WTC11 (cell line): ENCODE measurements around the gene NPB. TPM values are rescaled to one million over a fixed set of nuclear protein-coding genes. Genes with fewer than 3 reads are reported as not detected.

Experiments
- ATAC-seq: fragments of 200-7000 bp; cut with Tn5 transposase; 2 replicates; pipeline ENCODE4 v1.10.0; 2021; ENCODE audit warnings: mild to moderate bottlenecking, moderate library complexity
- CTCF ChIA-PET: fragments of 300-600 bp; sonication (Branson Sonifier 250); formaldehyde crosslinking; loops from one replicate; lab custom pipeline; 2021; ENCODE audit warnings: antibody characterized with exemption; lab: Charles Lee
- POLR2A ChIA-PET: fragments of 350-600 bp; sonication (Branson Sonifier 250); formaldehyde crosslinking; loops from one replicate; lab custom pipeline; 2021; ENCODE audit warnings: antibody characterized with exemption; lab: Charles Lee
- DNase-seq: peaks from one replicate; pipeline ENCODE4 v3.0.0; 2021; ENCODE audit warnings: low spot score
- H3K27ac Mint-ChIP-seq: 2 replicates; pipeline ENCODE4 v1.8.0; 2021; ENCODE audit warnings: mixed read lengths
- H3K27me3 Mint-ChIP-seq: 2 replicates; pipeline ENCODE4 v1.8.0; 2021; ENCODE audit warnings: low read depth, mild to moderate bottlenecking, moderate library complexity, mixed read lengths
- H3K36me3 Mint-ChIP-seq: 2 replicates; pipeline ENCODE4 v1.8.0; 2021; ENCODE audit warnings: mixed read lengths
- H3K4me1 Mint-ChIP-seq: 2 replicates; pipeline ENCODE4 v1.8.0; 2022; ENCODE audit warnings: mixed read lengths
- H3K4me3 Mint-ChIP-seq: 2 replicates; pipeline ENCODE4 v1.8.0; 2021; ENCODE audit warnings: mild to moderate bottlenecking, moderate library complexity, mixed read lengths
- H3K9me3 Mint-ChIP-seq: 2 replicates; pipeline ENCODE4 v1.8.0; 2021; ENCODE audit warnings: mixed read lengths
- CBFB ChIP-seq: sonication (generic); formaldehyde crosslinking; IDR thresholded peaks from 2 replicates; pipeline ENCODE4 v1.8.1; 2022; ENCODE audit warnings: mild to moderate bottlenecking, low read depth, missing genetic modification reagents
- GABPB1 ChIP-seq: sonication (generic); formaldehyde crosslinking; IDR thresholded peaks from 2 replicates; pipeline ENCODE4 v1.8.1; 2023; ENCODE audit warnings: mild to moderate bottlenecking, missing genetic modification reagents
- JAZF1 ChIP-seq: fragments of 250-450 bp; sonication (Bioruptor Pico); IDR thresholded peaks from 2 replicates; pipeline ENCODE4 v1.9.0; 2021; ENCODE audit warnings: moderate library complexity, mild to moderate bottlenecking, inconsistent platforms
- JUN ChIP-seq: sonication (generic); formaldehyde crosslinking; IDR thresholded peaks from 2 replicates; pipeline ENCODE4 v1.8.0; 2023; ENCODE audit warnings: mild to moderate bottlenecking, missing genetic modification reagents
- KAT7 ChIP-seq: sonication (generic); formaldehyde crosslinking; IDR thresholded peaks from 2 replicates; pipeline ENCODE4 v1.8.1; 2023; ENCODE audit warnings: missing genetic modification reagents, mild to moderate bottlenecking, borderline replicate concordance
- SMAD3 ChIP-seq: sonication (generic); formaldehyde crosslinking; IDR thresholded peaks from 2 replicates; pipeline ENCODE4 v1.8.0; 2022; ENCODE audit warnings: missing genetic modification reagents, mild to moderate bottlenecking, borderline replicate concordance
- SMAD4 ChIP-seq: sonication (generic); formaldehyde crosslinking; IDR thresholded peaks from 2 replicates; pipeline ENCODE4 v1.8.0; 2022; ENCODE audit warnings: mild to moderate bottlenecking, missing genetic modification reagents
- SOX15 ChIP-seq: fragments of 250-450 bp; sonication (Bioruptor Pico); IDR thresholded peaks from 2 replicates; pipeline ENCODE4 v1.9.0; 2021; ENCODE audit warnings: mild to moderate bottlenecking
- ZNF121 ChIP-seq: sonication (generic); formaldehyde crosslinking; IDR thresholded peaks from 2 replicates; pipeline ENCODE4 v1.8.0; 2023; ENCODE audit warnings: missing genetic modification reagents
- ZNF232 ChIP-seq: sonication (generic); formaldehyde crosslinking; IDR thresholded peaks from 2 replicates; pipeline ENCODE4 v1.8.0; 2022; ENCODE audit warnings: mild to moderate bottlenecking, missing genetic modification reagents
- ZNF396 ChIP-seq: fragments of 250-450 bp; sonication (Bioruptor Pico); IDR thresholded peaks from 2 replicates; pipeline ENCODE4 v1.8.0; 2021; ENCODE audit warnings: mild to moderate bottlenecking, moderate library complexity, borderline replicate concordance
- ZNF423 ChIP-seq: fragments of 250-450 bp; sonication (Bioruptor Pico); IDR thresholded peaks from 2 replicates; pipeline ENCODE4 v2.1.2; 2022; ENCODE audit warnings: mild to moderate bottlenecking, moderate library complexity
- total RNA-seq: library from RNA; stranded (reverse); gene quantifications from 3 replicates; pipeline ENCODE4 v1.2.3, GENCODE V29; 2021
- TF ChIP-seq, protein P1 (sequence below): sonication (generic); formaldehyde crosslinking; IDR thresholded peaks from 2 replicates; pipeline ENCODE4 v1.8.1; 2023; ENCODE audit warnings: mild to moderate bottlenecking, missing genetic modification reagents
- TF ChIP-seq, protein P2 (sequence below): sonication (generic); formaldehyde crosslinking; IDR thresholded peaks from 2 replicates; pipeline ENCODE4 v1.8.0; 2022; ENCODE audit warnings: mild to moderate bottlenecking, missing genetic modification reagents
- TF ChIP-seq, protein P3 (sequence below): sonication (generic); formaldehyde crosslinking; IDR thresholded peaks from 2 replicates; pipeline ENCODE4 v1.8.1; 2023; ENCODE audit warnings: mild to moderate bottlenecking, missing genetic modification reagents, moderate library complexity
- TF ChIP-seq, protein P4 (sequence below): fragments of 200-600 bp; IDR thresholded peaks from 2 replicates; pipeline ENCODE4 v1.8.0; 2022; ENCODE audit warnings: antibody characterized with exemption
- TF ChIP-seq, protein P5 (sequence below): fragments of 250-450 bp; sonication (Bioruptor Pico); IDR thresholded peaks from 2 replicates; pipeline ENCODE4 v2.1.2; 2022; ENCODE audit warnings: mild to moderate bottlenecking, moderate library complexity
- TF ChIP-seq, protein P6 (sequence below): fragments of 250-450 bp; sonication (Bioruptor Pico); conservative IDR thresholded peaks from 2 replicates; pipeline ENCODE4 v1.9.0; 2021; ENCODE audit warnings: mild to moderate bottlenecking
- TF ChIP-seq, protein P7 (sequence below): sonication (generic); formaldehyde crosslinking; IDR thresholded peaks from 2 replicates; pipeline ENCODE4 v1.8.1; 2022; ENCODE audit warnings: missing genetic modification reagents, borderline replicate concordance

The NPB gene
- total RNA-seq, 1 experiment from 2014 or later: 1.9 TPM

DNA sequence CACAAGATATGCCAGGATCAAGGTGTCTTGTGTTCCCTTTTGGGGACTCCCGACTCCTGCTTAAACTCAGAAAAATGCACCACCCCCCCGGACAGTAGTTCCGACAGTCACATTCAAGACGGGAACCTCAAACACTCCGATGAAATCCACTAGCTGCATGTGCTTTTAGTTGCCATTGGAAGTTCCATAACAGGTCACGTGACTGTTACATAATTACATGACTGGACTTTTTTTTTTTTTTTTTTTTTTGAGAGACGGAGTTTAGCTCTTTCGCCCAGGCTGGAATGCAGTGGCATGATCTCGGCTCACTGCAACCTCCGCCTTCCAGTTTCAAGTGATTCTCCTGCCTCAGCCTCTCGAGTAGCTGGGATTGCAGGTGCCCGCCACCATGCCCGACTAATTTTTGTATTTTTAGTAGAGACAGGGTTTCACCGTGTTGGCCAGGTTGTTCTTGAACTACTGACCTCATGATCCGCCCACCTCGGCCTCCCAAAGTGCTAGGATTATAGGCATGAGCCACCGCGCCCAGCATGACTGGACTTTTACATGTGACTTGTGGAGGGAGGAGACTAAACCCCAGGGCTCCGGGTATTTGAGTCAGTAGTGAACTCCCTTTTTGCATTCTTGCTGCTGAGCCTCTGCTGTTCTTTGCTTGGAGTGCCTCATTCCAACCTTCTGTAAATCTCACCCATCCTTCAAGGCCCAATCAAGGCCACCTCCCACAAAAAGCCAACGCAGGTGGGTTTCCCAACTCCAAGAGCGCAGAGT is 14.4 kb downstream of the NPB start:
- no peak for DNase-seq

DNA sequence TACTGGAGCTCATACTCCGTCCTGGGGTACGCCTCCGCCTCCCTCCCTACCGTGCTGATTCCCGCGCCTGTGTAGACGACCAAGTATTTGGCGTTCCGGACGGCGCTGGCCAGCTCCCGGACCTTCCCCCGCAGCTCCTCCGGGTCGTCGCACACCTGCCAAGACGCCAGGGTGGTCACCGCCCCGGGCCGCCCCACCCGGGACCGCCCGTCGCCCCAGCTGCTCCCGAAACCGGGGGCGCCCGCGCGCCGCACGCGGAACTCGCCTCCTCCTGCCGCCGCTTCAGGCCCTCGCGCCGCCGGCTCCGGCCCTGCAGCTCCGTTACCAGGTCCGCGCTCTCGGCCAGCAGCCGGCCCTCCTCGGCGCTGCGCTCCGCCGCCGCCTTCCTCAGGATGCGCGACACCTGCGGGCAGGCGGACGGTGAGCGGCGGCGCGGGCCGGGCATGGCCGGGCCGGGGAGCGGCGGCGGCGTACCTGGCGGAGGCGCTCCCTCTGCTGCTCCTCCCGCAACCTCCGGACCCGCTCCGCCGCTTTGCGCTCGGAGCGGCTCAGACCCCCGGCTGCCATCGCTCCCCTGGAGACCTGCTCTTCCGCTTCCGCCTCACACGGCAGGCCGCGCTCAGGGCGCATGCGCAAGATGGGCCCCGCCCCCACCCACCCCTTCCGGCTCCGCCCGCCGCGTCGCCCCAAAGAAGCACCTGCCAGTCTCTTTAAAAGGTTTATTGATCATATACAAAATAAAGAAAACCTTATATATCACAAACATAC is 15.7 kb downstream of the NPB start, which contains the start of gene SIRT7:
Gene SIRT7 (minus strand): TSS at position 612 of the 768 bp plus-strand sequence. CDS start 45 bp downstream, at position 567.
- peaks cover 14% of the 10 kb centered on the region for H3K4me1 Mint-ChIP-seq
- POLR2A ChIA-PET: interaction anchor here (1.2 to 1.7 kb wide), 2 partner anchors 10 to 48 kb away, joined by 5 to 11 read pairs; partner anchors contain the start of gene MAFG
- CTCF ChIA-PET: interaction anchor here (0.7 to 1.5 kb wide), 9 partner anchors 10 to 182 kb away, joined by 3 to 6 read pairs (median 4); partner anchors contain the start of genes MAFG and MCRIP1
- ATAC-seq (peak; percentile 74), DNase-seq (peak; percentile 75)
- no peaks in the 10 kb centered on the region for H3K9me3 Mint-ChIP-seq
- H3K36me3 Mint-ChIP-seq: peaks cover 23% of the 10 kb centered on the region
- H3K27me3 Mint-ChIP-seq: no peaks in the 10 kb centered on the region
- H3K4me3 Mint-ChIP-seq: peak within 1 kb of the TSS; percentile 80
- peak within 1 kb of the TSS; percentile 93 for H3K27ac Mint-ChIP-seq
- no peak for TF ChIP-seq ZNF121 (CRISPR knock-in tag)
- TF ChIP-seq, protein P1, sequence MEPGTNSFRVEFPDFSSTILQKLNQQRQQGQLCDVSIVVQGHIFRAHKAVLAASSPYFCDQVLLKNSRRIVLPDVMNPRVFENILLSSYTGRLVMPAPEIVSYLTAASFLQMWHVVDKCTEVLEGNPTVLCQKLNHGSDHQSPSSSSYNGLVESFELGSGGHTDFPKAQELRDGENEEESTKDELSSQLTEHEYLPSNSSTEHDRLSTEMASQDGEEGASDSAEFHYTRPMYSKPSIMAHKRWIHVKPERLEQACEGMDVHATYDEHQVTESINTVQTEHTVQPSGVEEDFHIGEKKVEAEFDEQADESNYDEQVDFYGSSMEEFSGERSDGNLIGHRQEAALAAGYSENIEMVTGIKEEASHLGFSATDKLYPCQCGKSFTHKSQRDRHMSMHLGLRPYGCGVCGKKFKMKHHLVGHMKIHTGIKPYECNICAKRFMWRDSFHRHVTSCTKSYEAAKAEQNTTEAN (CRISPR knock-in tag): no peak
- TF ChIP-seq, protein P2, sequence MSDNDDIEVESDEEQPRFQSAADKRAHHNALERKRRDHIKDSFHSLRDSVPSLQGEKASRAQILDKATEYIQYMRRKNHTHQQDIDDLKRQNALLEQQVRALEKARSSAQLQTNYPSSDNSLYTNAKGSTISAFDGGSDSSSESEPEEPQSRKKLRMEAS (CRISPR knock-in tag): no peak; the same call in 1 of the 2 replicates
- 0 out of 2 replicates have a peak, but pooled peaks have one; percentile 27 for TF ChIP-seq JUN (CRISPR knock-in tag)
- no peak for TF ChIP-seq ZNF232 (CRISPR knock-in tag)
- TF ChIP-seq CBFB (CRISPR knock-in tag): no peak
- no peak for TF ChIP-seq KAT7
- no peak for TF ChIP-seq SOX15 (CRISPR knock-in tag)
- TF ChIP-seq, protein P3, sequence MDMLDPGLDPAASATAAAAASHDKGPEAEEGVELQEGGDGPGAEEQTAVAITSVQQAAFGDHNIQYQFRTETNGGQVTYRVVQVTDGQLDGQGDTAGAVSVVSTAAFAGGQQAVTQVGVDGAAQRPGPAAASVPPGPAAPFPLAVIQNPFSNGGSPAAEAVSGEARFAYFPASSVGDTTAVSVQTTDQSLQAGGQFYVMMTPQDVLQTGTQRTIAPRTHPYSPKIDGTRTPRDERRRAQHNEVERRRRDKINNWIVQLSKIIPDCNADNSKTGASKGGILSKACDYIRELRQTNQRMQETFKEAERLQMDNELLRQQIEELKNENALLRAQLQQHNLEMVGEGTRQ (CRISPR knock-in tag): no peak
- no peak for TF ChIP-seq SMAD3 (CRISPR knock-in tag)
- TF ChIP-seq JAZF1 (CRISPR knock-in tag): no peak
- TF ChIP-seq, protein P4, sequence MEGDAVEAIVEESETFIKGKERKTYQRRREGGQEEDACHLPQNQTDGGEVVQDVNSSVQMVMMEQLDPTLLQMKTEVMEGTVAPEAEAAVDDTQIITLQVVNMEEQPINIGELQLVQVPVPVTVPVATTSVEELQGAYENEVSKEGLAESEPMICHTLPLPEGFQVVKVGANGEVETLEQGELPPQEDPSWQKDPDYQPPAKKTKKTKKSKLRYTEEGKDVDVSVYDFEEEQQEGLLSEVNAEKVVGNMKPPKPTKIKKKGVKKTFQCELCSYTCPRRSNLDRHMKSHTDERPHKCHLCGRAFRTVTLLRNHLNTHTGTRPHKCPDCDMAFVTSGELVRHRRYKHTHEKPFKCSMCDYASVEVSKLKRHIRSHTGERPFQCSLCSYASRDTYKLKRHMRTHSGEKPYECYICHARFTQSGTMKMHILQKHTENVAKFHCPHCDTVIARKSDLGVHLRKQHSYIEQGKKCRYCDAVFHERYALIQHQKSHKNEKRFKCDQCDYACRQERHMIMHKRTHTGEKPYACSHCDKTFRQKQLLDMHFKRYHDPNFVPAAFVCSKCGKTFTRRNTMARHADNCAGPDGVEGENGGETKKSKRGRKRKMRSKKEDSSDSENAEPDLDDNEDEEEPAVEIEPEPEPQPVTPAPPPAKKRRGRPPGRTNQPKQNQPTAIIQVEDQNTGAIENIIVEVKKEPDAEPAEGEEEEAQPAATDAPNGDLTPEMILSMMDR: no peak
- no peak for TF ChIP-seq GABPB1 (CRISPR knock-in tag)
- TF ChIP-seq, protein P5, sequence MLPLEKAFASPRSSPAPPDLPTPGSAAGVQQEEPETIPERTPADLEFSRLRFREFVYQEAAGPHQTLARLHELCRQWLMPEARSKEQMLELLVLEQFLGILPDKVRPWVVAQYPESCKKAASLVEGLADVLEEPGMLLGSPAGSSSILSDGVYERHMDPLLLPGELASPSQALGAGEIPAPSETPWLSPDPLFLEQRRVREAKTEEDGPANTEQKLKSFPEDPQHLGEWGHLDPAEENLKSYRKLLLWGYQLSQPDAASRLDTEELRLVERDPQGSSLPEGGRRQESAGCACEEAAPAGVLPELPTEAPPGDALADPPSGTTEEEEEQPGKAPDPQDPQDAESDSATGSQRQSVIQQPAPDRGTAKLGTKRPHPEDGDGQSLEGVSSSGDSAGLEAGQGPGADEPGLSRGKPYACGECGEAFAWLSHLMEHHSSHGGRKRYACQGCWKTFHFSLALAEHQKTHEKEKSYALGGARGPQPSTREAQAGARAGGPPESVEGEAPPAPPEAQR (CRISPR knock-in tag): no peak
- TF ChIP-seq, protein P6, sequence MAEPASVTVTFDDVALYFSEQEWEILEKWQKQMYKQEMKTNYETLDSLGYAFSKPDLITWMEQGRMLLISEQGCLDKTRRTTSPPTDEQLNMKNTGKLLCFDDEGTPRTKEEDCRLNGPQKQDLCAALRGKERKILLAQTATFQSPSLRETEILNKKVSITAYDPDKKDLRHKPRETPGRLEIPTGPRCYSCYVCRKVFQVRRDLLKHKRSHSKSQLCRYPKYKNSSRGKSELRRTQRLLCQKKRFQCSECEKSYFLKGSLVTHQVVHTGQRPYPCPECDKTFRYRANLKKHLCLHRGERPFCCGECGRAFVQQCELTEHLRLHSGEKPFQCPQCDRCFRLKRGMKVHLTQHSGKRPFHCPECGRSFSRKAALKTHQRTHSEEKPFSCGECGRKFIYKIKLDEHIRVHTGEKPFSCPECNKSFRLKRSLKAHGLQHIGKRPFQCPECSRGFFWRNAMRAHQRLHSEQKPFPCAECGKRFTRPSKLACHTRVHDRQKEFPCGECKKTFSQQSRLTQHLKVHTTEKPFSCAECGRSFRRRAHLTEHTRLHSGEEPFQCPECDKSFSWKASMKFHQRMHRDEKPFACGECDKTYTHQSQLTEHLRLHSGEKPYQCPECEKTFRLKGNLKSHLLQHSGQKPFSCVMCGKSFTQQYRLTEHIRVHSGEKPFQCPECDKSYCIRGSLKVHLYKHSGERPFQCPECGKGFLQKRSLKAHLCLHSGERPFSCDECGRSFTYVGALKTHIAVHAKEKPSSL (CRISPR knock-in tag): no peak
- TF ChIP-seq, protein P7, sequence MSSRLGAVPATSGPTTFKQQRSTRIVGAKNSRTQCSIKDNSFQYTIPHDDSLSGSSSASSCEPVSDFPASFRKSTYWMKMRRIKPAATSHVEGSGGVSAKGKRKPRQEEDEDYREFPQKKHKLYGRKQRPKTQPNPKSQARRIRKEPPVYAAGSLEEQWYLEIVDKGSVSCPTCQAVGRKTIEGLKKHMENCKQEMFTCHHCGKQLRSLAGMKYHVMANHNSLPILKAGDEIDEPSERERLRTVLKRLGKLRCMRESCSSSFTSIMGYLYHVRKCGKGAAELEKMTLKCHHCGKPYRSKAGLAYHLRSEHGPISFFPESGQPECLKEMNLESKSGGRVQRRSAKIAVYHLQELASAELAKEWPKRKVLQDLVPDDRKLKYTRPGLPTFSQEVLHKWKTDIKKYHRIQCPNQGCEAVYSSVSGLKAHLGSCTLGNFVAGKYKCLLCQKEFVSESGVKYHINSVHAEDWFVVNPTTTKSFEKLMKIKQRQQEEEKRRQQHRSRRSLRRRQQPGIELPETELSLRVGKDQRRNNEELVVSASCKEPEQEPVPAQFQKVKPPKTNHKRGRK (CRISPR knock-in tag): no peak
- TF ChIP-seq ZNF396 (CRISPR knock-in tag): no peak
- TF ChIP-seq ZNF423 (CRISPR knock-in tag): no peak

More for the DNA sequence above, 14.4 kb downstream of the NPB start:
- Mint-ChIP-seq H3K4me1 (peaks cover 13% of the 10 kb centered on the region), H3K36me3 (peaks cover 20% of the 10 kb centered on the region), H3K4me3 (peak overlapping the region; percentile 80), H3K27me3 (no peaks in the 10 kb centered on the region), H3K9me3 (no peaks in the 10 kb centered on the region), H3K27ac (peak overlapping the region; percentile 73)
- no peak for ATAC-seq
- ChIA-PET CTCF (interaction anchor here (0.7 to 1.5 kb wide), 8 partner anchors 12 to 114 kb away, joined by 3 to 6 read pairs (median 4); partner anchors contain the start of genes MAFG and MCRIP1), POLR2A (interaction anchor here (0.6 to 1.7 kb wide), 4 partner anchors 11 to 104 kb away, joined by 4 to 11 read pairs (median 4); partner anchors contain the start of gene MAFG)
- TF ChIP-seq SMAD4 (CRISPR knock-in tag) (no peak), ZNF423 (CRISPR knock-in tag) (no peak), ZNF232 (CRISPR knock-in tag) (no peak)
- TF ChIP-seq, protein P3 (CRISPR knock-in tag): no peak
